Esophagus muscularis mucosa (tissue), 4 donors: ENCODE measurements around the gene FADD.

ENCODE experiments used
- EP300 ChIP-seq: sonication (generic); formaldehyde crosslinking; IDR thresholded peaks from one replicate; pipeline ENCODE4 v1.6.1; 2017; ENCODE audit warnings: antibody characterized with exemption
- POLR2A ChIP-seq: fragments of 450-650 bp; IDR thresholded peaks from one replicate; pipeline ENCODE4 v1.6.1; 2017; ENCODE audit warnings: antibody characterized with exemption, moderate library complexity, mild to moderate bottlenecking, low read depth
- POLR2AphosphoS5 ChIP-seq, 2 donors: sonication (generic); formaldehyde crosslinking; IDR thresholded peaks; one replicate each; pipeline ENCODE4 v1.6.1; 2017; ENCODE audit warnings: antibody characterized with exemption in 2 of 2
- TF ChIP-seq, protein P1 (sequence below), 3 experiments: fragments of 200-600 bp in 2 of 3; fragments of 450-650 bp in 1 of 3; sonication (generic) in 2 of 3; IDR thresholded peaks; one replicate each; pipeline ENCODE4 v1.5.1; 2017 to 2019; ENCODE audit warnings: antibody characterized with exemption in 3 of 3, mild to moderate bottlenecking in 2 of 3, moderate library complexity in 1 of 3

DNA sequence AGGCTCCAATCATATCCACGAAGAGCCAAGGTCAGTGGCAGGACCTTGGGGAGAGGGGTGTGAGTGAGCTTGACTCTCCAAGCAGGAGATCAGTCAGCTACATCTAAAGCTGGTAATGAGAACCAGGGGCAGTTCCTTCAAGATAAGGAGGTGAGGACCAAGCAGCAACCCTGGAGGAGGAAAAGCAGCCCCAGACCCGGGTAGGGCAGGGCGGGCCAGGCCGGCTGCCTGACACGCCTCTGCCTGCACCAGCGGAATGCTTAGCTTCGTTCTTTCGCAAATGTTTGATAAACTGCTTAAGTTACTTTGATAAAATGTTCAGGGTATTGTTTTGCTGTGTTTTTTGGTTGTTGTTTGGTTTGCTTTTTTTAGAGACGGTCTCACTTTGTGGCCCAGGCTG lies 18.7 kb upstream of the FADD start:
- TF ChIP-seq POLR2AphosphoS5 (IDR thresholded peaks at IDR 0.05) = no peak
- TF ChIP-seq, protein P1, sequence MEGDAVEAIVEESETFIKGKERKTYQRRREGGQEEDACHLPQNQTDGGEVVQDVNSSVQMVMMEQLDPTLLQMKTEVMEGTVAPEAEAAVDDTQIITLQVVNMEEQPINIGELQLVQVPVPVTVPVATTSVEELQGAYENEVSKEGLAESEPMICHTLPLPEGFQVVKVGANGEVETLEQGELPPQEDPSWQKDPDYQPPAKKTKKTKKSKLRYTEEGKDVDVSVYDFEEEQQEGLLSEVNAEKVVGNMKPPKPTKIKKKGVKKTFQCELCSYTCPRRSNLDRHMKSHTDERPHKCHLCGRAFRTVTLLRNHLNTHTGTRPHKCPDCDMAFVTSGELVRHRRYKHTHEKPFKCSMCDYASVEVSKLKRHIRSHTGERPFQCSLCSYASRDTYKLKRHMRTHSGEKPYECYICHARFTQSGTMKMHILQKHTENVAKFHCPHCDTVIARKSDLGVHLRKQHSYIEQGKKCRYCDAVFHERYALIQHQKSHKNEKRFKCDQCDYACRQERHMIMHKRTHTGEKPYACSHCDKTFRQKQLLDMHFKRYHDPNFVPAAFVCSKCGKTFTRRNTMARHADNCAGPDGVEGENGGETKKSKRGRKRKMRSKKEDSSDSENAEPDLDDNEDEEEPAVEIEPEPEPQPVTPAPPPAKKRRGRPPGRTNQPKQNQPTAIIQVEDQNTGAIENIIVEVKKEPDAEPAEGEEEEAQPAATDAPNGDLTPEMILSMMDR (IDR thresholded peaks at IDR 0.05) = no peak
- TF ChIP-seq POLR2A = no peak
- TF ChIP-seq EP300 = no peak
